Calu3 (cell line): ENCODE data around the gene SNTG2. TPM values are rescaled to one million over a fixed set of nuclear protein-coding genes. Genes with fewer than 3 reads are reported as not detected.

ENCODE experiments used
- BruUV-seq: library from RNA; stranded (reverse); fragments of 400-500 nt; replicated peaks from 2 replicates; lab custom pipeline; 2021; lab: Mats Ljungman, UMichigan
- CTCF ChIA-PET: fragments of 300-600 bp; sonication (Branson Sonifier 250); formaldehyde crosslinking; loops from one replicate; lab custom pipeline; 2022; ENCODE audit warnings: antibody characterized with exemption; lab: Charles Lee
- DNase-seq: peaks from one replicate; pipeline ENCODE4 v3.0.0; 2022
- H3K27ac Mint-ChIP-seq: one replicate; pipeline ENCODE4 v1.8.0; 2022; ENCODE audit warnings: mixed read lengths; ENCODE audit not compliant: unreplicated experiment
- H3K27me3 Mint-ChIP-seq: one replicate; pipeline ENCODE4 v1.8.0; 2022; ENCODE audit warnings: mixed read lengths; ENCODE audit not compliant: unreplicated experiment
- H3K36me3 Mint-ChIP-seq: one replicate; pipeline ENCODE4 v1.8.0; 2022; ENCODE audit warnings: mild to moderate bottlenecking, moderate library complexity, mixed read lengths; ENCODE audit not compliant: insufficient read depth, unreplicated experiment
- H3K4me1 Mint-ChIP-seq: one replicate; pipeline ENCODE4 v1.8.0; 2022; ENCODE audit warnings: mild to moderate bottlenecking, low read depth, mixed read lengths; ENCODE audit not compliant: unreplicated experiment
- H3K4me3 Mint-ChIP-seq: one replicate; pipeline ENCODE4 v1.8.0; 2022; ENCODE audit warnings: mild to moderate bottlenecking, low read depth, moderate library complexity, mixed read lengths; ENCODE audit not compliant: unreplicated experiment
- H3K9me3 Mint-ChIP-seq: one replicate; pipeline ENCODE4 v1.8.0; 2022; ENCODE audit warnings: low read depth, mixed read lengths; ENCODE audit not compliant: unreplicated experiment
- CTCF ChIP-seq: fragments of 200-600 bp; IDR thresholded peaks from one replicate; pipeline ENCODE4 v1.8.0; 2022; ENCODE audit warnings: antibody characterized with exemption; ENCODE audit not compliant: unreplicated experiment
- intact Hi-C: fragments of 100-400 bp; cut with micrococcal nuclease; formaldehyde crosslinking; loops from one replicate; pipeline ENCODE4 v1.10.0; 2022; ENCODE audit not compliant: unreplicated experiment
- total RNA-seq: library from RNA; stranded (reverse); gene quantifications from 2 replicates; pipeline ENCODE4 v1.2.3, GENCODE V29; 2022

Gene SNTG2
- total RNA-seq, 1 experiment from 2014 or later: not detected

DNA sequence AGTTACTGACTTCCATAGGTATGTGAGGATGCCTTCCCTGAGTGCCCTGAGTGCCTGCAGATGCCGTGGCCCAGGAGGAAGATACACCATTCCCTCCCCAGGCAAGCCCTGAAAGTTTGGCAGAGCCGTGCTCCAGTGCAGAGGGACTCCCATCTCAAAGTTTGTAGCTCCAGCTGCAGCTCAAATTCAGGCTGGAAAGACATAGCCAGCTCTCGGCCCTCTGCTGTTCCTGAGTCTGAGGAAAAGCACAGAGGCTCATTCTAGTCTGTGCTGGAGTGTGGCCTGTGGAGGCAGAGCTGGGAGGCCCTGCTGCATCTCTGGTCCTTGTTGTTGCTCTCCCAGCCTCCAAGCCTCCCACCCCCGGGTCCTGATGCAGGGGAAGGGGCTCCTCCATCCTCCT lies 446.7 kb downstream of the SNTG2 start:
- TF ChIP-seq CTCF: no peak
- CTCF ChIA-PET: no interaction called here
- Mint-ChIP-seq H3K4me3 (no peak overlapping the region), H3K36me3 (no peaks in the 10 kb centered on the region), H3K27me3 (no peaks in the 10 kb centered on the region), H3K9me3 (peaks cover 11% of the 10 kb centered on the region), H3K27ac (no peak overlapping the region), H3K4me1 (no peaks in the 10 kb centered on the region)
- intact Hi-C loops: no loop called here
- DNase-seq: no peak
- no TSS peak for BruUV-seq

- Mint-ChIP-seq H3K27me3 (no peaks in the 10 kb centered on the region), H3K4me3 (no peak overlapping the region), H3K27ac (no peak overlapping the region), H3K4me1 (no peaks in the 10 kb centered on the region), H3K36me3 (no peaks in the 10 kb centered on the region), H3K9me3 (peaks cover 12% of the 10 kb centered on the region)
- intact Hi-C loops: no loop called here
- BruUV-seq: no TSS peak
- TF ChIP-seq CTCF: no peak
- no peak for DNase-seq
- CTCF ChIA-PET: no interaction called here
These were observed 447.5 kb downstream of the SNTG2 start for GRCh38 chr2:1398191-1398590.

DNA sequence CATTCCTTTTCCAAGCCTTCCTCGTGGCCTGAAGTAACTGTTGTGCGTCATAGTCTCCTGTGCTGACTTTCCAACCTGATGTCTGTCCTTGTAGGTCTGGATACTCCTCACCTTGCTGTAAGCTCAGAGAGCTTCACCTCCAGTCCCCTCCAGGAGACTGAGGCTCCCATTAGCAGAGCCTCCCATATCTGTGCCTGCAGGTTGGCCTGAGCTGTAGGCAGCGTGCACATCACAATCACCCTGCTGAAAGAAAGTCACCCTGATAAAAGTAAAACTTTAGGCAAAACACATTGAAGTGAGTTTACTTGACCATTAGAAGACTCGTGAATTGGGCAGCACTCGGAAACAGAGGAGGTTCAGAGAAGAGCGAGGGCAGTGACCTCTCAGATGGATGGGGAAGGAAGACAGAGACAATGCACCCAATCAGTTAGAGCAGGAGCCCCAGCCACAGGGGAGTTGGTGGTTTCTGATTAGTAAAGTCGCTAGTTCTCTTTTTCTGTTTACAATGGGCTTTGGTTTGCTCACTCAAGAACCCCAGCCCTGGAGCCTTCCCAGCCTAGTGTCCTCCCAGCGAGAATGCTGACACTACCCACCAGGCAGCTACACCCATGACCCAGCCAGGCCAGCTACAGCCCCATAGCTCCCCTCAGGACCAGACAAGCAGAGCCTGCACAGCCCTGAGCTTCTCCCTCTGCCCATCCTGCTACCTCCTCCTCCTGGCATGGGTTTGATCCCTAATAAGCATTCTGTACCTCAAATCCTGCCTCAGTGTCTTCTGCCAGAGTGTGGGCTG lies 450.5 kb downstream of the SNTG2 start:
- H3K27ac Mint-ChIP-seq: no peak overlapping the region
- no peaks in the 10 kb centered on the region for H3K4me1 Mint-ChIP-seq
- CTCF ChIA-PET: no interaction called here
- no peaks in the 10 kb centered on the region for H3K36me3 Mint-ChIP-seq
- peaks cover 19% of the 10 kb centered on the region for H3K9me3 Mint-ChIP-seq
- DNase-seq: no peak
- H3K27me3 Mint-ChIP-seq: no peaks in the 10 kb centered on the region
- no peak for TF ChIP-seq CTCF
- no peak overlapping the region for H3K4me3 Mint-ChIP-seq
- intact Hi-C loops: no loop called here
- BruUV-seq: no TSS peak

- no peaks in the 10 kb centered on the region for H3K4me1 Mint-ChIP-seq
- H3K27me3 Mint-ChIP-seq: no peaks in the 10 kb centered on the region
- H3K9me3 Mint-ChIP-seq: peaks cover 26% of the 10 kb centered on the region
- no peak for TF ChIP-seq CTCF
- no peak overlapping the region for H3K27ac Mint-ChIP-seq
- no peak for DNase-seq
- no peak overlapping the region for H3K4me3 Mint-ChIP-seq
- no TSS peak for BruUV-seq
- intact Hi-C loops: no loop called here
- no peaks in the 10 kb centered on the region for H3K36me3 Mint-ChIP-seq
- CTCF ChIA-PET: no interaction called here
These were observed 451.4 kb downstream of the SNTG2 start for GRCh38 chr2:1402064-1402463.
